SK-N-SH treated with all-trans-retinoic acid at 6 μM for 48 hours (cell line): ENCODE results near the gene ANGPT4.

ENCODE experiments used
- ATAC-seq: fragments of 200-7000 bp; cut with Tn5 transposase; 3 replicates; pipeline ENCODE4 v1.9.1; 2020; ENCODE audit warnings: mild to moderate bottlenecking, moderate library complexity
- ARNTL ChIP-seq: fragments of 450-650 bp; formaldehyde crosslinking; IDR thresholded peaks from 2 replicates; pipeline ENCODE4 v1.5.0; 2020; ENCODE audit warnings: low read depth, mild to moderate bottlenecking, moderate library complexity, borderline replicate concordance
- BACH2 ChIP-seq: fragments of 250-450 bp; sonication (Bioruptor Pico); IDR thresholded peaks from 2 replicates; pipeline ENCODE4 v1.9.0; 2021; ENCODE audit warnings: mild to moderate bottlenecking, borderline replicate concordance
- CREB5 ChIP-seq: fragments of 250-450 bp; sonication (Bioruptor Pico); IDR thresholded peaks from 2 replicates; pipeline ENCODE4 v1.5.1; 2020; ENCODE audit warnings: low read depth, mild to moderate bottlenecking, moderate library complexity
- CSDC2 ChIP-seq: fragments of 250-450 bp; sonication (Bioruptor Pico); IDR thresholded peaks from 2 replicates; pipeline ENCODE4 v1.5.0; 2020; ENCODE audit warnings: mild to moderate bottlenecking, moderate library complexity
- CSRNP3 ChIP-seq: fragments of 250-450 bp; sonication (Bioruptor Pico); IDR thresholded peaks from 2 replicates; pipeline ENCODE4 v1.5.1; 2021; ENCODE audit warnings: mild to moderate bottlenecking, moderate library complexity
- ESRRG ChIP-seq: fragments of 250-450 bp; sonication (Bioruptor Pico); IDR thresholded peaks from 2 replicates; pipeline ENCODE4 v1.6.1; 2021; ENCODE audit warnings: mild to moderate bottlenecking
- GLIS3 ChIP-seq: fragments of 250-450 bp; sonication (Bioruptor Pico); IDR thresholded peaks from 2 replicates; pipeline ENCODE4 v1.5.0; 2020; ENCODE audit warnings: mild to moderate bottlenecking, moderate library complexity
- ISL1 ChIP-seq: fragments of 250-450 bp; sonication (Bioruptor Pico); IDR thresholded peaks from 2 replicates; pipeline ENCODE4 v2.1.2; 2022; ENCODE audit warnings: mild to moderate bottlenecking, moderate library complexity
- OSR1 ChIP-seq: fragments of 250-450 bp; sonication (Bioruptor Pico); IDR thresholded peaks from 2 replicates; pipeline ENCODE4 v1.8.0; 2022; ENCODE audit warnings: moderate library complexity, mild to moderate bottlenecking, inconsistent platforms
- POU6F1 ChIP-seq: fragments of 250-450 bp; sonication (Bioruptor Pico); IDR thresholded peaks from 2 replicates; pipeline ENCODE4 v1.8.0; 2021; ENCODE audit warnings: low read depth, mild to moderate bottlenecking, moderate library complexity, borderline replicate concordance
- PPARA ChIP-seq: fragments of 250-450 bp; sonication (Bioruptor Pico); IDR thresholded peaks from 2 replicates; pipeline ENCODE4 v1.5.0; 2020; ENCODE audit warnings: mild to moderate bottlenecking, borderline replicate concordance
- RARB ChIP-seq: fragments of 250-450 bp; sonication (Bioruptor Pico); IDR thresholded peaks from 2 replicates; pipeline ENCODE4 v1.8.0; 2021; ENCODE audit warnings: mild to moderate bottlenecking, moderate library complexity
- SNAI2 ChIP-seq: fragments of 250-450 bp; sonication (Bioruptor Pico); IDR thresholded peaks from 2 replicates; pipeline ENCODE4 v1.5.0; 2020; ENCODE audit warnings: mild to moderate bottlenecking, moderate library complexity
- TCF4 ChIP-seq: fragments of 250-450 bp; sonication (Bioruptor Pico); IDR thresholded peaks from 2 replicates; pipeline ENCODE4 v1.8.0; 2021; ENCODE audit warnings: mild to moderate bottlenecking, moderate library complexity, borderline replicate concordance
- TSHZ2 ChIP-seq: fragments of 250-450 bp; sonication (Bioruptor Pico); IDR thresholded peaks from 2 replicates; pipeline ENCODE4 v1.5.0; 2020; ENCODE audit warnings: mild to moderate bottlenecking, moderate library complexity
- ZC3H10 ChIP-seq: fragments of 250-450 bp; sonication (Bioruptor Pico); IDR thresholded peaks from 2 replicates; pipeline ENCODE4 v1.5.1; 2021; ENCODE audit warnings: mild to moderate bottlenecking, moderate library complexity
- ZFP3 ChIP-seq: fragments of 250-450 bp; sonication (Bioruptor Pico); IDR thresholded peaks from 2 replicates; pipeline ENCODE4 v1.5.0; 2020; ENCODE audit warnings: mild to moderate bottlenecking, moderate library complexity
- ZFP30 ChIP-seq: fragments of 450-650 bp; formaldehyde crosslinking; IDR thresholded peaks from 2 replicates; pipeline ENCODE4 v1.5.0; 2022; ENCODE audit warnings: mild to moderate bottlenecking, moderate library complexity
- ZNF565 ChIP-seq: fragments of 450-650 bp; formaldehyde crosslinking; conservative IDR thresholded peaks from 2 replicates; pipeline ENCODE4 v1.5.0; 2020; ENCODE audit warnings: low read depth, mild to moderate bottlenecking, moderate library complexity
- ZNF70 ChIP-seq: fragments of 450-650 bp; formaldehyde crosslinking; IDR thresholded peaks from 2 replicates; pipeline ENCODE4 v1.5.0; 2020; ENCODE audit warnings: mild to moderate bottlenecking, moderate library complexity
- ZNF8 ChIP-seq: fragments of 450-650 bp; formaldehyde crosslinking; IDR thresholded peaks from 2 replicates; pipeline ENCODE4 v1.5.0; 2020; ENCODE audit warnings: mild to moderate bottlenecking, moderate library complexity

ANGPT4 gene

GRCh38 chr20:946826-947225, 30.7 kb upstream of the ANGPT4 start:
- TF ChIP-seq BACH2 (CRISPR knock-in tag) (no peak), OSR1 (no peak), POU6F1 (CRISPR knock-in tag) (no peak), ZNF70 (CRISPR knock-in tag) (no peak), ZNF8 (CRISPR knock-in tag) (no peak), ZFP3 (CRISPR knock-in tag) (no peak), SNAI2 (CRISPR knock-in tag) (no peak), CSRNP3 (no peak), TSHZ2 (CRISPR knock-in tag) (no peak), ARNTL (CRISPR knock-in tag) (no peak), ESRRG (no peak), TCF4 (CRISPR knock-in tag) (no peak), GLIS3 (CRISPR knock-in tag) (no peak)
- no peak for ATAC-seq

- no peak for ATAC-seq
- TF ChIP-seq ZC3H10 (no peak), CSDC2 (no peak), ARNTL (CRISPR knock-in tag) (no peak), ZNF565 (no peak), ZNF70 (CRISPR knock-in tag) (no peak), POU6F1 (CRISPR knock-in tag) (no peak), CREB5 (no peak), ZFP3 (CRISPR knock-in tag) (no peak), OSR1 (no peak), ISL1 (CRISPR knock-in tag) (no peak), RARB (CRISPR knock-in tag) (no peak), ESRRG (no peak), TSHZ2 (CRISPR knock-in tag) (no peak), PPARA (CRISPR knock-in tag) (no peak), ZFP30 (no peak), BACH2 (CRISPR knock-in tag) (no peak), TCF4 (CRISPR knock-in tag) (no peak)
These were observed 29.7 kb upstream of the ANGPT4 start for GRCh38 chr20:945841-946240.
